Epithelial cell of esophagus (primary cell): ENCODE data around the gene HDLBP.

Experiments used
- DNase-seq: peaks from one replicate; pipeline ENCODE4 v3.0.0; 2010; ENCODE audit warnings: low read depth
- H3K4me3 ChIP-seq: 2 replicates; pipeline ENCODE4 v1.5.1; 2011; ENCODE audit warnings: mild to moderate bottlenecking, low read length, control low read depth
- TF ChIP-seq, protein P1 (sequence below): IDR thresholded peaks from 2 replicates; pipeline ENCODE4 v1.5.1; 2011; ENCODE audit warnings: low read depth, mild to moderate bottlenecking, low read length, control low read depth, inconsistent platforms; ENCODE audit not compliant: insufficient read depth; ENCODE audit errors: missing control alignments

The HDLBP gene

GRCh38 chr2:241310917-241311566 lies 4.4 kb downstream of the HDLBP start:
- TF ChIP-seq, protein P1, sequence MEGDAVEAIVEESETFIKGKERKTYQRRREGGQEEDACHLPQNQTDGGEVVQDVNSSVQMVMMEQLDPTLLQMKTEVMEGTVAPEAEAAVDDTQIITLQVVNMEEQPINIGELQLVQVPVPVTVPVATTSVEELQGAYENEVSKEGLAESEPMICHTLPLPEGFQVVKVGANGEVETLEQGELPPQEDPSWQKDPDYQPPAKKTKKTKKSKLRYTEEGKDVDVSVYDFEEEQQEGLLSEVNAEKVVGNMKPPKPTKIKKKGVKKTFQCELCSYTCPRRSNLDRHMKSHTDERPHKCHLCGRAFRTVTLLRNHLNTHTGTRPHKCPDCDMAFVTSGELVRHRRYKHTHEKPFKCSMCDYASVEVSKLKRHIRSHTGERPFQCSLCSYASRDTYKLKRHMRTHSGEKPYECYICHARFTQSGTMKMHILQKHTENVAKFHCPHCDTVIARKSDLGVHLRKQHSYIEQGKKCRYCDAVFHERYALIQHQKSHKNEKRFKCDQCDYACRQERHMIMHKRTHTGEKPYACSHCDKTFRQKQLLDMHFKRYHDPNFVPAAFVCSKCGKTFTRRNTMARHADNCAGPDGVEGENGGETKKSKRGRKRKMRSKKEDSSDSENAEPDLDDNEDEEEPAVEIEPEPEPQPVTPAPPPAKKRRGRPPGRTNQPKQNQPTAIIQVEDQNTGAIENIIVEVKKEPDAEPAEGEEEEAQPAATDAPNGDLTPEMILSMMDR = no peak

DNA sequence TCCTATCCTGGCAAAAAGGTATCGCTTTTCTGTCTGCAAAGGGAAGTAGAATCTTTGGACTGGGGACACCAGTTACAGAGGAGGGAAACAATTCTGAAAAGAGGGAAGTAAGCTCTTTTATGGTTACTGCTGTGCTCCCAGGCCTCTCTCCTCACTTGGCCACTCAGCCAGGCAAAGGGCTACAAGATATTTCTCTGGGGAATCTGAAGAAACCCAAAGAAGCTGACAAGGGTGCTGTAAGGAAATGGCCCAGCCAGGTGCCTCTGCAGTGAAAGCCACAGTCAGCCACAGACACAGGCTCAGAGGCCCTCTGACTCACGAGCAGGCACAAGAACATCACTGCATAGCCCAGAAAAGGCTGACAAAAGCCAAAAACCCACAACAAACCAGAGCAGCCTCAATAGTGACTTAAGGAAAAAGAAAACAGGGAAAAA lies 5.8 kb downstream of the HDLBP start:
- peak; percentile 66 for DNase-seq
- TF ChIP-seq, protein P1 = no peak
- no peak overlapping the region for H3K4me3 ChIP-seq

More at GRCh38 chr2:241310917-241311566, 4.4 kb downstream of the HDLBP start:
- no peak overlapping the region for H3K4me3 ChIP-seq
- no peak for DNase-seq

DNA sequence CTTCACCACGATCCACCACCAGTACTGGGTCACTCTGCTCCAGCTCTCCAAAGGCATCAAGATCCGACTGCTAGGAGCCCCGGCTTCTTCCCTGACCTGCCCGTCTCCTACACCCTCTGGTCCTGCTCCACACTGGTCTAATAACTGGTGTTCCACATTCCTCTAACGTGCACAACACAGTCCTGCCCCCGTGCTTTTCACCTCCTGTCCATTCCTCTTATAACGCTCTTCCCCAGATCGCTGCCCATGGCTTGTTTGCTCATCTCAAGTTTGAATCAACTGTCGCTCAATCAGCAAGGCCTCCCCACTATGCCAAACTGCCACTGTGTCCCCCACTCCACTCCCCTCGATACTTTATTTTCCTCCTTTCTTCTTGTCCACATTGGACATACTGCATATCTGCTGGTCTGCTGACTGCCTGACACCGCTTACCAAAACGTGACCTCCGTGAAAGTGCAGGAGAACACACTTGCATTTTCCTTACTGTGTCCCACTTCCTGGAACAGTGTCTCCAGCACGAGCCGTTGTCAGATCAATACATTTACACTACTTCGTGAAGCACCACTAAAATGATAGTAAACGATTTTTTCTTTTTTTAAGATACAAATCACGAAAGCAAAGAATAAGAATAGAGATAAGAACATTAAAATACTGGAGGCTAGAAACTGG lies 6.5 kb downstream of the HDLBP start:
- TF ChIP-seq, protein P1 = no peak
- DNase-seq = no peak
- no peak overlapping the region for H3K4me3 ChIP-seq

GRCh38 chr2:241308267-241308666 lies 7.2 kb downstream of the HDLBP start:
- no peak overlapping the region for H3K4me3 ChIP-seq
- DNase-seq = no peak
- TF ChIP-seq, protein P1 = no peak

DNA sequence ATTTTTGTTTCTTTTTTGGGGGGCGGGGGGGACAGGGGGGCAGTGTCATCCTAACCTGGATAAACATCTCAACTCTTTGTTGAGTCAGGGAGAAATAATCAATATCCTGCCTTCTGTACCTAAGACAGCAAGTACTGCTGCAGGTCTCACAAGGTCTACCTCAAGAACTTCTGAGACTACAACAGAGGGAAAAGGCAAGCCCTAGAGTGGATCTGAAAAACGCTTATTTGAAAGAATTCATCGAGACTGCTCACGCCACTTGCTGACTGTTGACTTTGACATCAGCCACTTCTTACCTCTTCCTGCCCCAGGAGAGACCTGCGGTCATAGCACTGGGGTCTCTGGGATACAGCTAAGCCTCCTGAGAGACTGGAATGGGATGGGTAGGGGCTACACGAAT lies 8.4 kb downstream of the HDLBP start:
- no peak for DNase-seq
- no peak overlapping the region for H3K4me3 ChIP-seq
- TF ChIP-seq, protein P1 = no peak

DNA sequence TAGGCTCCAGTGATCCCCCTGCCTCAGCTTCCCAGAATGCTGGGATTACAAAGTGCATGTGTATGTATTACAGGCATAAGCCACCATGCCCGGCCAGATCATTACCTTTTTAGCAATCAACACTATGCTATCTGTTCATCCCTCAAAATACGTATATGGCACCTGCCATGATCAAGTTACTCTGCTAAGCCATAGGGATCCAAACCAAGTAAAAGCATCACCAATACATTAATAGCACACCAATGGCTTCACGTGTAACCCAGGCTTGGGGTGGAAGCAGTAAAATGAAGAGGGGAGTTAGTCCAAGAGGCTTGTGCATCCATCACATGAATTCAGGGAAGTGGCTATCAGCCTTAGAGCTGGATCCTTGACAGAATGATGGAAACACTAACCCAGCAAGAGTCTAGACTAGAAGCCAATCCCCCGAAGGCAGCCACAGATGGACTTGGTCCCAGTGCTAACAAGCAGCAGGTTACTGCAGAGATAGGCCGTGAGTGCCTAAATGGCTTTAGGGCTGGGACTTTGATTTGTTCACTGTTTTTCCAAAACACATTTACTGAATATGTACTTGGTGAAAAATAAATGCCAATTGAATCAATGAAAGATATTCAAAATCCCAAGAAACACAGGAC lies 11.3 kb downstream of the HDLBP start:
- TF ChIP-seq, protein P1 = no peak

More for the DNA sequence above, 11.3 kb downstream of the HDLBP start:
- DNase-seq = no peak
- H3K4me3 ChIP-seq = no peak overlapping the region
